ENCODE results near the gene ATE1.
"Not testable (repeated sequence)": the region's sequence is repeated elsewhere in the genome, so short reads cannot be mapped to it uniquely, and the experiment has no call there.

Gene ATE1

GRCh38 chr10:121930268-121931085, 2.6 kb upstream of the ATE1 start:
- not testable (repeated sequence) for DNase-seq (ENCODE audit: insufficient read length, low spot score); FAIRE-seq

DNA sequence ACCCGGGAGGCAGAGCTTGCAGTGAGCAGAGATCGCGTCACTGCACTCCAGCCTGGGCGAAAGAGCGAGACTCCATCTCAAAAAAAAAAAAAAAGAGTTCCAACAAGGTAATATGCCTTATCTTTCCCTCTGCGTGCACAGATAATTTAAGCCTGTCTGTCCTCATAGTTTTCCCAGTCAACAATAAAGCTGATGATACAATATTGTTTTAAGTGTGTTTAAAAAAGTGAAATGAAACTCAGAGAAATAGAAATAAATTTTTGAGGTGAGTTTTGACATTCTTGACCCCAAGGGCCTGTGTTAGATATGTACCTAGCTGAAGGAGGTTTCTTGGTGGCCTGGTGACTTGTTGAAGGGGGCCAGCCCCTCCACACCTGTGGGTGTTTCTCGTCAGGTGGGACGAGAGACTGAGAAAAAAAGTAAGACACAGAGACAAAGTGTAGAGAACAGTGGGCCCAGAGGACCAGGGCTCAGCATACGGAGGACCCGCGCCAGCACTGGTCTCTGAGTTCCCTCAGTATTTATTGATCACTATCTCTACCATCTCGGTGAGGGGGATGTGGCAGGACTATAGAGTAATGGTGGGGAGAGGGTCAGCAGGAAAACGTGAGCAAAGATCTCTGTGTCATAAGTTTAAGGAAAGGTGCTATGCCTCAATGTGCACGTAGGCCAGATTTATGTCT, 1.9 kb upstream of the ATE1 start:
- not testable (repeated sequence) for FAIRE-seq

GRCh38 chr10:121928528-121928884, 675 bp upstream of the ATE1 start:
- FAIRE-seq (peak; percentile 14), DNase-seq (ENCODE audit: insufficient read length, low spot score) (peak; percentile 15)

More for the DNA sequence above, 1.9 kb upstream of the ATE1 start:
- not testable (repeated sequence) for DNase-seq (ENCODE audit: insufficient read length, low spot score)

GRCh38 chr10:121927318-121927840, 452 bp downstream of the ATE1 start:
- peak; percentile 20 for DNase-seq (ENCODE audit: insufficient read length, low spot score)
- no peak for FAIRE-seq

GRCh38 chr10:121926671-121927317, 1.0 kb downstream of the ATE1 start:
- FAIRE-seq, result peak; percentile 83
- DNase-seq (ENCODE audit: insufficient read length, low spot score), result peak; percentile 18

DNA sequence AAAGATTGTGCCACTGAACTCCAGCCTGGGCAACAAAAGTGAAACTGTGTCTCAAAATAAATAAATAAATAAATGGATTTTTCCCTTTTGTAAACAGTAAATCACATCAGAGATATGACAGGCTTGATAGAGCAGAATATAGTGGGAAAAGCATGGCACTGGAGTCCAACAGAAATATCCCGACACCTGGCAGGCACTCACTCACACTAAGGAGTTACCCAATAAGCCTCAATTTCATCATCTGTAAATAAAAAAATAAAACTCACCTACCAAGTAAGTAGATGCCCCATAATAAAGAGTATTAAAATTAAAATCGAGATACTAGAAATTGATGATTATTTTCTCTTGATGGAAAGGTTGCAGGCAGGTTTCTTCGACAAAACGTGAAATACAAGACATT, 1.7 kb downstream of the ATE1 start:
- no peak for FAIRE-seq
- DNase-seq (ENCODE audit: insufficient read length, low spot score), result no peak

DNA sequence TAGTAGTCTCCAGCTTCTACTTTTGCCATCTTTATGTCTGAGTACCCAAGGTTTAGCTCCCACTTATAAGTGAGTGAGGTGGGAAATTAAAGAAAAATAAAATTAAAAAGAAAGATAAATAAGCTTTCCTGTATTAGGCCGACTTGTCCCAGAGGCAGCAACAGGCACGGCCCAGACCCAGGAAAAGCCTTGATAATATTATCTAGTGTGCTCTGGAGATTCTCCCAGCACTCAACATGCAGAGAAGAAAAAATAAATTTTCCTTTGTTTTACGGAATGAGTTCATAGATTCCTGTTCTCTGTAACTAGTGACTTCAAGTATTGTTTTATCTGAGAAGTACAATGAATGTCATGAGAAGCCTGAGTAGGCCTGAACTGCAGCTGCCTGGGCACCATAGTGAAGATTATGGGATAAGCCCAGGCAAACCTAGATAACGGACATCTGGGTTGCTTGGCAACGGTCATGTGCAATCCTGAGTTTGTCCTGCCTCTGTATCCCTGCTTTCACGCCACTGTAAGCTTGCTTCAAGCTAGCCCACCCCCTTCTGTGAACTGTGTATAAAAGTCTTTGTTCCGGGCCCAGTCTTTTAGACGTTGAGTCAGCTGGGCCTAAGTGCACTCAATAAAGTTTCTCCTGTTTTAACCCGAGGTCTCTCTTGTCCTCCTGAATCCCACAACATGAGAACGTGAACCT, 6.4 kb downstream of the ATE1 start:
- DNase-seq (ENCODE audit: insufficient read length, low spot score) (no peak), FAIRE-seq (no peak)

GRCh38 chr10:121919666-121920065, 8.2 kb downstream of the ATE1 start:
- DNase-seq (ENCODE audit: insufficient read length, low spot score) (no peak), FAIRE-seq (no peak)

- not testable (repeated sequence) for FAIRE-seq; DNase-seq (ENCODE audit: insufficient read length, low spot score)
Observed at GRCh38 chr10:121918800-121919199, 9.0 kb downstream of the ATE1 start.

GRCh38 chr10:121914661-121915060, 13.2 kb downstream of the ATE1 start:
- no peak for DNase-seq (ENCODE audit: insufficient read length, low spot score)

GRCh38 chr10:121911421-121911697, 16.5 kb downstream of the ATE1 start:
- FAIRE-seq (no peak), DNase-seq (ENCODE audit: insufficient read length, low spot score) (no peak)

More at GRCh38 chr10:121914661-121915060, 13.2 kb downstream of the ATE1 start:
- FAIRE-seq, result no peak

GRCh38 chr10:121910673-121911420, 17.0 kb downstream of the ATE1 start:
- no peak for DNase-seq (ENCODE audit: insufficient read length, low spot score)
- no peak for FAIRE-seq

- no peak for FAIRE-seq
- DNase-seq (ENCODE audit: insufficient read length, low spot score), result no peak
Observed at GRCh38 chr10:121904888-121905287, 22.9 kb downstream of the ATE1 start.

DNA sequence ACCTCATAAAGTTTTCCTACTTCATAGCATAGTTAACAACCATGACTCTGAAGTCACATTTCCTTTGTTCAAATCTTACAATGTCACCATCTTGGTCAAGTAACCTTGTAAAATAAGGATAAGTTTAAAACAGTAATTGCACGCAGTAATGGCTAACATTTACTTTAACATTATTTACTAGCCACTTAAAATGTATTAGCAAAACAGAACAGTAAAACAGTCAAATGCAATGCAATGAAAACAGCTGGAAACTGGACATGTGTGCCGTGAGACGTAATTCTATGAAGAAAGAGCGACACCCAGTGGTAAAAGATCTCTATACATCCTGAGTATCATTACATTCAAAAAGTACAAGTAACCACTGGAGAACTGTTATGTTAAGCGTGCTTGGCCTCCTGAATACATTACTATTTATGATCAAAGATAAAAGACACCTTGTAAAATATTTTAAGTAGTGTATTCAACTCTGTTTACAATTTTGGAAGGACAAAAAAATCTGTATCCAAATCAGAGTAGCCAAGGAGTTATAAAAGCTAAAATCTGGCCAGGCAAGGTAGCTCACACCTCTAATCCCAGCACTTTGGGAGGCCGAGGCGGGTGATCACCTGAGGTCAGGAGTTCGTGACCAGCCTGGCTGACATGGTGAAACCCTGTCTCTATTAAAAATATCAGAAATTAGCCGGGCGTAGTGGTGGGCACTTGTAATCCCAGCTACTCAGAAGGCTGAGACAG, 27.2 kb downstream of the ATE1 start:
- DNase-seq (ENCODE audit: insufficient read length, low spot score), result peak; percentile 28
- FAIRE-seq, result peak; percentile 72

DNA sequence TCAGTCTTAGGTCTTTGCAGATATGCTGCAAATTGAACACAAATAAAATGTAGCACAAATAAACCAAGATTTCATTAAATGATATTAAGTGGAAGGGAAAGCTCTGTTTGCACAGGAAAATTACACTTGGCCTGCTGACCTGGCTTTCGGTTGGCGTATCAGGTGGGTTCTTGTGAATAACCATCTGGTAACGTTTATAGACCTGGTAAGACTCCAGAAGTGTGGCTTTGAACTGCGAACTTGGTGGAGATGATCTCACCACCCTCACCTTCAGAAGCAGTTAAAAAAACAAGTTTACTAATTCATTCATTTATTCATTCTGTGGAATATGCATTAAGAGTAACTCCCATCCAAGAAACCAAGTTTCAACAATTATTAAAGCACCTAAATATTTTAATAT, 28.1 kb downstream of the ATE1 start:
- no peak for FAIRE-seq

GRCh38 chr10:121891103-121891502, 36.7 kb downstream of the ATE1 start:
- FAIRE-seq (no peak), DNase-seq (ENCODE audit: insufficient read length, low spot score) (no peak)

More for the DNA sequence above, 28.1 kb downstream of the ATE1 start:
- DNase-seq (ENCODE audit: insufficient read length, low spot score), result no peak

- FAIRE-seq, result no peak
Observed at GRCh38 chr10:121889212-121889611, 38.6 kb downstream of the ATE1 start.

DNA sequence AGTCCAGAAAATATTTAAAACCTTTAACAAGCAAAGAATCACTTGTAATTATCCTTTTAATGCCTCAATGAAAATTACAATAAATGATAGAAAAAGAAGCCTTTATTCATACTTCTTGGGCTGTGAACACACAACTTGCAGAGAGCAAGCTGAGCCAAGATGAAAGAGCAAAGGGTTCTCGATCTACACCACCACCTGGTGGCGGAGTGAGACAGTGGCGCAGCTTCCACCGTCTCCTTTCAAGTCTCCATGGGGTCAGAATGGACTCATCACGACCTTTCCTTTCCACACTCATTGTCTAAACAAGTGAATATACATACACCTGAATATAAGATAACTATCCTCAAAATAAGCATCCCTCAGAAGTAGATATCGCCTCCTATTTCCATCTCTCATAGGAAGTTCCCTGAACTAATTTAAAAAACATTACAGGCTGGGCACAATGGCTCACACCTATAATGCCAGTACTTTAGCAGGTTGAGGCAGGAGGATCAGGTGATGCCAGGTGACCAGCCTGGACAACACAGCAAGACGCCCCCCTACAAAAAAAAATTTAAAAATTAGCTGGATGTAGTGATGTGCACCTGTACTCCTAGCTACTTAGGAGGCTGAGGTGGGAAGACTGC, 40.7 kb downstream of the ATE1 start:
- DNase-seq (ENCODE audit: insufficient read length, low spot score), result peak; percentile 40
- peak; percentile 33 for FAIRE-seq

More at GRCh38 chr10:121889212-121889611, 38.6 kb downstream of the ATE1 start:
- no peak for DNase-seq (ENCODE audit: insufficient read length, low spot score)

DNA sequence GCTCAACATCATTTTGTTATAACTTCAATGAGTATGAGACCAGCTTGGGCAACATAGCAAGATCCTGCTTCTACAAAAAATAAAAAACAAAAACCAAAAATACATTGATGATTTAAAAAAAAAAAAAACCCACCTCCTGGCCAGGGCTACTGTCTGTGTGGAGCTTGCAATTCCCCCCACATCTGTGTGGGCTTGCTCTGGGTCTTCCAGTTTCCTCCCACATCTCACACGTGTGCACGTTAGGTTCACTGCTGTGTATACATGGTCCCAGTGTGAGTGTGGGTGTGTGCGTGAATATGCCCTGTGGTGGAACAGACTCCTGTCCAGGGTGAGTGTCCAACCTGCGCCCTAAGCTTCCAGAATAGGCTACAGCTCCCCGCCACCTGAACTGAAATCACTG, 41.6 kb downstream of the ATE1 start:
- DNase-seq (ENCODE audit: insufficient read length, low spot score) (no peak), FAIRE-seq (no peak)

Data from GM19239 (cell line).